Measurements from ENCODE around the gene LRP8.

- TF ChIP-seq CTCF (IDR thresholded peaks at IDR 0.05; ENCODE audit: low read depth, low read length, missing input control) (no peak), GABPA (IDR thresholded peaks at IDR 0.05 in 1 of 2, conservative IDR thresholded peaks at IDR 0.05 in 1 of 2) (no peak), RAD21 (IDR thresholded peaks at IDR 0.05) (no peak), REST (IDR thresholded peaks at IDR 0.05) (no peak), FOXA2 (IDR thresholded peaks at IDR 0.05) (no peak), MAX (IDR thresholded peaks at IDR 0.05) (no peak), ATF3 (IDR thresholded peaks at IDR 0.05) (no peak), EGR1 (IDR thresholded peaks at IDR 0.05; ENCODE audit: low read depth in 2 of 2) (no peak), SP1 (IDR thresholded peaks at IDR 0.05) (no peak), TAF1 (conservative IDR thresholded peaks at IDR 0.05) (no peak), YY1 (IDR thresholded peaks at IDR 0.05) (no peak), JUND (IDR thresholded peaks at IDR 0.05) (no peak)
Measured at GRCh38 chr1:53321776-53322602, 5.9 kb downstream of the LRP8 start.
